RKO (cell line): ENCODE results near the gene DIO2.

Experiments
- DNase-seq: peaks from one replicate; pipeline ENCODE4 v3.0.0-alpha.2; 2016; ENCODE audit warnings: low spot score

DIO2 gene

GRCh38 chr14:80167793-80168448 lies 43.4 kb downstream of the DIO2 start:
- DNase-seq: no peak

GRCh38 chr14:80164991-80165721 lies 46.1 kb downstream of the DIO2 start:
- DNase-seq: no peak

- no peak for DNase-seq
These were observed 58.5 kb downstream of the DIO2 start for GRCh38 chr14:80152763-80153162.

GRCh38 chr14:80152166-80152565 lies 59.1 kb downstream of the DIO2 start:
- DNase-seq: no peak

- peak; percentile 14 for DNase-seq
These were observed 61.0 kb downstream of the DIO2 start for GRCh38 chr14:80150301-80150700.
